ENCODE measurements around the gene CELF4. TPM values are rescaled to one million over a fixed set of nuclear protein-coding genes. Genes with fewer than 3 reads are reported as not detected.

CELF4 gene
- total RNA-seq, 3 donors from 2014 or later (not counting 1 experiment from before 2014, with no cell fraction given) = not detected

DNA sequence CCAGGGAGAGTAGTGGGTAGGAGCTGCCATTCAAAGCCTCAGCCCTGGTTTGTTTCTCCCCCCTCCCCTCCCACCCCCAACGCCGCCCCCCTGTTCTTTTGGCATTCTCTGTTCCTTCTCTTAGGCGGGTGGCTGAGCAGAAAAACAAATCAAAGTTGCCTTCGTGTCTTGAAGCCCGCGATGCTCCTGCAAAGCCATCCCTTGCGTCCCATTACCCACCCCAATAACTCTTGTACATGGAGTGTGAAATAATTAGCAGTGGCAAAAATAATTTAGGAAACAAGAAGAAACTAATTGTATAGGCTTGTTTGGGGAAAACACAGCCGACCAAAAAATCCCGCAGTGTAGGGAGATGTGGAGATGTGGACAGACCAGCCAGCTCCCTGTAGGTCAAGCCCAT lies 59.6 kb downstream of the CELF4 start:
- 76% methylated on average over 6 of the region's 9 CpGs for WGBS (ENCODE audit: insufficient coverage)

GRCh38 chr18:37505321-37505720 lies 60.3 kb downstream of the CELF4 start:
- ATAC-seq (no peak), DNase-seq (no peak)
- no peaks in the 10 kb centered on the region for H3K36me3 Mint-ChIP-seq
- Histone ChIP-seq H3K9me3 (ENCODE audit: control insufficient read depth, insufficient read depth, low read length) (no peaks in the 10 kb centered on the region), H3K4me3 (ENCODE audit: low read length) (no peak overlapping the region), H3K4me1 (ENCODE audit: control insufficient read depth, insufficient read depth, low read length) (no peaks in the 10 kb centered on the region), H3K27me3 (ENCODE audit: control insufficient read depth, insufficient read depth, low read length) (no peaks in the 10 kb centered on the region), H3K36me3 (ENCODE audit: control insufficient read depth, insufficient read depth, low read length) (no peaks in the 10 kb centered on the region), H3K27ac (ENCODE audit: low read length) (no peak overlapping the region)
- H3K27ac Mint-ChIP-seq = no peak overlapping the region
- H3K9me3 Mint-ChIP-seq = no peaks in the 10 kb centered on the region
- intact Hi-C loops (cut with micrococcal nuclease) = no loop called here
- TF ChIP-seq, protein P1, sequence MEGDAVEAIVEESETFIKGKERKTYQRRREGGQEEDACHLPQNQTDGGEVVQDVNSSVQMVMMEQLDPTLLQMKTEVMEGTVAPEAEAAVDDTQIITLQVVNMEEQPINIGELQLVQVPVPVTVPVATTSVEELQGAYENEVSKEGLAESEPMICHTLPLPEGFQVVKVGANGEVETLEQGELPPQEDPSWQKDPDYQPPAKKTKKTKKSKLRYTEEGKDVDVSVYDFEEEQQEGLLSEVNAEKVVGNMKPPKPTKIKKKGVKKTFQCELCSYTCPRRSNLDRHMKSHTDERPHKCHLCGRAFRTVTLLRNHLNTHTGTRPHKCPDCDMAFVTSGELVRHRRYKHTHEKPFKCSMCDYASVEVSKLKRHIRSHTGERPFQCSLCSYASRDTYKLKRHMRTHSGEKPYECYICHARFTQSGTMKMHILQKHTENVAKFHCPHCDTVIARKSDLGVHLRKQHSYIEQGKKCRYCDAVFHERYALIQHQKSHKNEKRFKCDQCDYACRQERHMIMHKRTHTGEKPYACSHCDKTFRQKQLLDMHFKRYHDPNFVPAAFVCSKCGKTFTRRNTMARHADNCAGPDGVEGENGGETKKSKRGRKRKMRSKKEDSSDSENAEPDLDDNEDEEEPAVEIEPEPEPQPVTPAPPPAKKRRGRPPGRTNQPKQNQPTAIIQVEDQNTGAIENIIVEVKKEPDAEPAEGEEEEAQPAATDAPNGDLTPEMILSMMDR (IDR thresholded peaks at IDR 0.05) = no peak
- 90% methylated on average over 4 of the region's 4 CpGs for WGBS (ENCODE audit: insufficient coverage)
- no peaks in the 10 kb centered on the region for H3K4me1 Mint-ChIP-seq
- no peak overlapping the region for H3K4me3 Mint-ChIP-seq
- peaks cover 0 to 4% of the 10 kb centered on the region in 2 donors for H3K27me3 Mint-ChIP-seq (ENCODE audit: low read depth in 2 of 2)

More for the DNA sequence above, 59.6 kb downstream of the CELF4 start:
- Mint-ChIP-seq H3K27me3 (ENCODE audit: low read depth in 2 of 2) (peaks cover 0 to 4% of the 10 kb centered on the region in 2 donors), H3K4me1 (no peaks in the 10 kb centered on the region), H3K36me3 (no peaks in the 10 kb centered on the region), H3K27ac (no peak overlapping the region), H3K4me3 (no peak overlapping the region), H3K9me3 (no peaks in the 10 kb centered on the region)
- H3K27ac ChIP-seq (ENCODE audit: low read length) = no peak overlapping the region
- no peaks in the 10 kb centered on the region for H3K36me3 ChIP-seq (ENCODE audit: control insufficient read depth, insufficient read depth, low read length)
- ATAC-seq (no peak), DNase-seq (no peak)
- no peak overlapping the region for H3K4me3 ChIP-seq (ENCODE audit: low read length)
- intact Hi-C loops (cut with micrococcal nuclease) = no loop called here
- no peaks in the 10 kb centered on the region for H3K27me3 ChIP-seq (ENCODE audit: control insufficient read depth, insufficient read depth, low read length)
- TF ChIP-seq, protein P1 (IDR thresholded peaks at IDR 0.05) = no peak
- H3K4me1 ChIP-seq (ENCODE audit: control insufficient read depth, insufficient read depth, low read length) = no peaks in the 10 kb centered on the region
- H3K9me3 ChIP-seq (ENCODE audit: control insufficient read depth, insufficient read depth, low read length) = no peaks in the 10 kb centered on the region

- intact Hi-C loops (cut with micrococcal nuclease) = no loop called here
- Mint-ChIP-seq H3K4me1 (no peaks in the 10 kb centered on the region), H3K4me3 (no peak overlapping the region), H3K27me3 (ENCODE audit: low read depth in 2 of 2) (peaks cover 0 to 4% of the 10 kb centered on the region in 2 donors), H3K36me3 (no peaks in the 10 kb centered on the region), H3K9me3 (no peaks in the 10 kb centered on the region), H3K27ac (no peak overlapping the region)
- DNase-seq (no peak), ATAC-seq (no peak)
- 77% methylated on average over 4 of the region's 4 CpGs for WGBS (ENCODE audit: insufficient coverage)
- Histone ChIP-seq H3K4me1 (ENCODE audit: control insufficient read depth, insufficient read depth, low read length) (no peaks in the 10 kb centered on the region), H3K9me3 (ENCODE audit: control insufficient read depth, insufficient read depth, low read length) (no peaks in the 10 kb centered on the region), H3K36me3 (ENCODE audit: control insufficient read depth, insufficient read depth, low read length) (no peaks in the 10 kb centered on the region), H3K4me3 (ENCODE audit: low read length) (no peak overlapping the region), H3K27ac (ENCODE audit: low read length) (no peak overlapping the region), H3K27me3 (ENCODE audit: control insufficient read depth, insufficient read depth, low read length) (no peaks in the 10 kb centered on the region)
- TF ChIP-seq, protein P1 (IDR thresholded peaks at IDR 0.05) = no peak
Observed at GRCh38 chr18:37502601-37503000, 63.0 kb downstream of the CELF4 start.

DNA sequence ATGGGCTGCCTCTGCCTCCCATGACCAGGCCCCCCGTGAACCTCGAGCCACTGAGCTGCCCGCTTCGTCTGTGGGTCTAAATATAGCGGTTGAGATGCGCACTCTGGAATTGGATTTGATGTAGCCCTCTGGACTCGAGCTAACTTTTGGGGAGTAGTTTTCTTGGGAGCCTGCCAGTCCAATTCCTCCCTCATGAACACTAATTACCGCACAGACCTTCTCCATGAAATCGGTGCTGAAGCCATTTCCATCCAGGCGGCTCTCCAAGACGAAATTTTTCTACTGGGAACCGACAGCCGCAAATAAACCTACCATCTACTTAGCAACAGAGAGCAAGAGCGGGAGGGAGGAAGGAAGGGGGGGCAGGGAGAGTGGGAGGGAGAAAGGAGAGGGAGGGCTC lies 63.6 kb downstream of the CELF4 start:
- DNase-seq (no peak), ATAC-seq (no peak)
- H3K4me1 Mint-ChIP-seq = no peaks in the 10 kb centered on the region
- no peaks in the 10 kb centered on the region for H3K4me1 ChIP-seq (ENCODE audit: control insufficient read depth, insufficient read depth, low read length)
- peaks cover 0 to 4% of the 10 kb centered on the region in 2 donors for H3K27me3 Mint-ChIP-seq (ENCODE audit: low read depth in 2 of 2)
- H3K27ac ChIP-seq (ENCODE audit: low read length) = no peak overlapping the region
- H3K4me3 ChIP-seq (ENCODE audit: low read length) = no peak overlapping the region
- no peak overlapping the region for H3K27ac Mint-ChIP-seq
- intact Hi-C loops (cut with micrococcal nuclease) = no loop called here
- WGBS (ENCODE audit: insufficient coverage) = 91% methylated on average over 10 of the region's 14 CpGs
- H3K9me3 ChIP-seq (ENCODE audit: control insufficient read depth, insufficient read depth, low read length) = no peaks in the 10 kb centered on the region
- TF ChIP-seq, protein P1 (IDR thresholded peaks at IDR 0.05) = no peak
- H3K36me3 ChIP-seq (ENCODE audit: control insufficient read depth, insufficient read depth, low read length) = no peaks in the 10 kb centered on the region
- no peaks in the 10 kb centered on the region for H3K36me3 Mint-ChIP-seq
- H3K27me3 ChIP-seq (ENCODE audit: control insufficient read depth, insufficient read depth, low read length) = no peaks in the 10 kb centered on the region
- no peak overlapping the region for H3K4me3 Mint-ChIP-seq
- H3K9me3 Mint-ChIP-seq = no peaks in the 10 kb centered on the region
